DMS 273 (cell line): ENCODE measurements around the gene CHD5.

ENCODE experiments used
- DNase-seq: peaks from one replicate; lab custom pipeline; 2025; ENCODE audit not compliant: unreplicated experiment; lab: John Stamatoyannopoulos, UW

Gene CHD5

DNA sequence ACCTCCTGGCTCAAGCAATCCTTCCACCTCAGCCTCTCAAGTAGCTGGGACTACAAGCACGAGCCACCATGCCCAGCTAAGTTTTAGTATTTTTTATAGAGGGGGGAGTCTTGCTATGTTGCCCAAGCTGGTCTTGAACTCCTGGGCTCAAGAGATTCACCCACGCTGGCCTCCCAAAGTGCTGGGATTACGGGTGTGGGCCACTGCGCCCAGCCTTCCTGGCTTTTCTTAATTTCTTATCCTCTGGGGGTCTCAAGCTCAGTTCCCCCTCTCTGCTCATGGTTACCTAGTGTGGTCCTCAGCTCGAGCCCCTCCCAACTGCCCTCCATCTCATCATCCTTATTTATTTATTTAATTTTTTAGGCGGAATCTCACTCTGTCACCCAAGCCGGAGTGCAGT is 22.1 kb upstream of the CHD5 start:
- no peak for DNase-seq

DNA sequence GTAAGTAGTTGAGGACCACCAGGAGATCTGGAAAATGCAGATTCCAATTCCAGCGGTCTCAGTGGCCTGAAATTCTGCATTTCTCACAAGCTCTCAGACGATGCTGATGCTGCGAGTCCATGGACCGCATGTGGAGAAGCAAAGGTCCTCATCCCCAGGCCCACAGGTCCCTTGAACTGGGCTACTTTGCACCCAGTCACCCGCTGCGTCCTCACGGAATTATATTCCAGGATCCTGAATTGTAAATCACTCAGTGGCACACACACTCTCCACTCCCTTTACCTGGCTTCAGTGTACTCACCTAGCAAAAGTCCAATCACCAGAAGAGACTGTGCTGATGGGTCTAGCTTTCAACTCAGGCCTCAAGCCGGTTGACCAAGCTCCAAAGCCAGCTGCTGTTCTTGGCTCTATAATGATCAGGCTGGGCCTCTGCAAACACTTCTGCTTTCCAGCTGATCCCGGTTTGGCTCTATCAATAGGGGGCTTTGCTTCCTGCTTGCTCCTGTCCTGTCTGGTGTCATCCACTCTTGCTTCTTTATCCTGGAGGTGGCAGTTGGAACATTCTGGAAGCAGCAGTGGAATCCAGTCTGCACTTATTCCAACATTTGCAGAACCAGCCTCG is 20.2 kb upstream of the CHD5 start:
- peak; percentile 45 for DNase-seq

DNA sequence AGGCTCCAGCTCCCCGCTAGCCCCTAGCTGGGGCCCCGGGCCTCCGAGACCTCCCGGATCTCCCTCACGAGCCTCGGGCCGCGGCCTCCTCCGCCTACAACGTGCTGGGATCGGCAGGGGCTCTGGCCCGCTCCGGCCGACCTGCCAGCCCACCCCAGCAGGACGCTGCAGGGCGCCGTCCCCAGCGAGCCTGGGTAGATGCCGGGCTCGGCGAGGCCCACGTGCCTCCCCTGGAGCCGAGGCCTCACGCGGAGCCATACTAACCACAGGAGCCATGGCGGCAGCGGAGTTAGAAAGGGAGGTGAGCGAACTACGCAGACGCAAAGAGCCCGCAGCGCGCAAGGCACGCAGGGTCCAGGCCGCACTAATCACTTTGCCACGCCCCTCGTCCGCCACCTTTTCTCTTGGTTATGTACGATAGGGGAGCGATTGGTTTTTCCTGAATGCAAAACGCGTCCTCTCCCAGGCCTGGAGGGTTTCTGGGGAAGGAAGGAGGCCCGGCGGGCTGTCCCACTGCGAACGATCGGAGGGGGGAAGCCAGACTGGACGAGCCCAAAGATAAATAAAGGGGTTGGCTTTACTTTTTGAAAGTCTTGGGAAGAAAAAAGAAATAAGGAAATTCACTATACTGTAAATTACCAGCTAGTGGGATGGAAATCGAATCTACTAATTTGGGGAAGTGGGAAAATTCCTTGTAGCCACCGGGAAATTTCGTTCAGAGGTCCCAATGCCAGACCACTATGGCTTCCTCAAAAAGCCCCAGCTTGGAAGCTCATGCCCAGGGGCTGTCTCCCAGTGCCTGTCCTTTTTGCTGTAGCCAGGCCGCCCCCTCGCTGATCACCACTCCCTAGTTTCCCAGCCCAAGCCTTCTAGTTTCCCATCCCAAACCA is 19.4 kb upstream of the CHD5 start, which contains the start of gene RPL22:
RPL22 (minus strand) TSS at position 298 of the 890 bp plus-strand sequence; CDS start at position 276, 22 bp downstream.
- DNase-seq = peak; percentile 100

DNA sequence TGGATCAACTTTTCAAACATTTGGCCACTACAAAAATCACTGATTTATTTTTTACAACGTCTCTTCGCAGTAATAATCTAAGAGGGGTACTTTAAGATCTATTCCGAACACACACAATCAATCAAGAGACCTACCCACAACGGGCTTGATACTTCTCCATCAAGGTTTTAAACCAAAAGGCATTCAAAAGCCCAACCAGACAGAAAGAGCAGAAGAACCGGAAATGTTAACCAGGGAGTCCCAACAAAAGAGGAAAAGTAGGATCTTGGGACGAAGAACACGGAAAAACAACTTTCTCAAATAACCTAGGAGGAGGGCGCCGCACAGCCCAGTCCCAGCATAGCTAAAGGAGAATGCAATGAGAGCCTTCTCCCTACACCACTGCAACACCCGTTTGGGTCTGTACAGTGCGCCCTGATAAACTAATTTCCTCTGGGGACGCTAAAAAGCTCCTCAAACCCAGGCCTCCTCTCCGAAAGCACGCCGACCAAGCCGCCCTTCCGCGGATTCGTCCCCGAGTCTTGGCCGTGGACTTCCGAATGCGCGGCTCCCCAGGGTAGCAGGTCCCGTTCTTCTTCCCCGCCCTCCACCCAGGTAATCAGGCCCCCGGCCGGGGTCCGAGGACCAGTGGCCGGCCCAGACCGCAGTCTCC is 18.7 kb upstream of the CHD5 start:
- peak; percentile 51 for DNase-seq

DNA sequence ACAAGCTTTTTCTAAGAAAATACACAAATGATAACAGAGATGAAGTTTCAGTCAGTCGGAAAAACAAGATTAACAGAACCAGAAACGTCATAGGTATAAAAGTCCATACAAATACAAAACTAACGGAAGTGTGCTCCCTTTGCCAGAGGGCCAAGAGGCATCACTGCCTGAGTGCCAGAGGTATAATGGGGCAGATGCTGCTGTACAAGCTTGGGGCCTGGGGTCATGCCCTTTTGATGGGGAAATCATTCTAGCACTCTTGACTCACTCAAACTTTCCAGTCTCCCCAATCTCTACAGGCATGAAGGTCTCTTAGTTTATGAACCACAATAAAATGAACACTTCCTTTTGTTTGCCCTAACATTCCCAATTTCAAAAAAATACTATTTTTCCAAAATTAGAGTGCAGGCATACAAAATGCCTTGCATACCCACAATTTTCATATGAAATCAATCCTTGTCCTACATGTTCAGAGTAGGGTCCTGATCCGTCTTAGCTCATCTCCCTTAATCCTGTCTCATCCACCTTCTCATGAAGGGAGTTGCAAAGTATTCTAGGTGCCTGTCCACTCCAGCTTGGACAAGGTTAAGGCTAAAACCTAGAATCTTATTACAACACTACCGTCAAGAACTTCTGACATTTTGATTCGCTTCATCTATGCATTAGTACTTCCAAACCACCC is 17.8 kb upstream of the CHD5 start:
- no peak for DNase-seq

DNA sequence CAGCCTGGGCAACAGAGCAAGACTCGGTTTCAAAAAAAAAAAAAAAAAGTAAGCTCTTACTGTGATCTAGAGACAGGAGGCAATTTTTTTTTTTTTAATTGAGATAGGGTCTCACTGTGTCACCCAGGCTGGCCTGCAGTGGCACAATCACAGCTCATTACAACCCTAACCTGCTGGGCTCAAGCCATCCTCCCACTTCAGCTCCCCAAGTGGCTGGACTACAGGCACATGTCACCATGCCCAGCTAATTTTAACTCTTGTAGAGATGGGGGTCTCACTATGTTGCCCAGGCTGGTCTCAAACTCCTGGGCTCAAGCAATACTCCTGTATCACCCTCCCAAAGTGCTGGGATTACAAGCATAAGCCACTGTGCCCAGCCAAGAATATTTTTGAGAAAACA is 11.8 kb upstream of the CHD5 start:
- no peak for DNase-seq

DNA sequence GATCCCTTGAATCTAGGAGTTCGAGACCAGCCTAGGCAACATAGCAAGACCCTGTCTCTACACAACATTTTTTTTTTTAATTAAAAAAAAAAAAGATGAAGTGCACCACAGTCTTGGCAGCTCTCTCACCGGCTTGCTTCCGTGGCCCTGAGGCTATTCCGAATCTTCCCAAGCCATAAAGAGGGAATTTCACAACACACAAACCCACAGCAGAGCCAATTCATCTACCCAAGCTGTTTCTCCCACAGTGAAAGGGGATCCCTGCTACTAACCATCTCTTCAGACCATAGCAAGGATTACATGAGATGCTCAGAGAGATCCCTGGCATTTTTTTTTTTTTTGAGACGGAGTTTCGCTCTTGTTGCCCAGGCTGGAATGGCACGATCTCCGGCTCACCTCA is 8.3 kb upstream of the CHD5 start:
- no peak for DNase-seq

DNA sequence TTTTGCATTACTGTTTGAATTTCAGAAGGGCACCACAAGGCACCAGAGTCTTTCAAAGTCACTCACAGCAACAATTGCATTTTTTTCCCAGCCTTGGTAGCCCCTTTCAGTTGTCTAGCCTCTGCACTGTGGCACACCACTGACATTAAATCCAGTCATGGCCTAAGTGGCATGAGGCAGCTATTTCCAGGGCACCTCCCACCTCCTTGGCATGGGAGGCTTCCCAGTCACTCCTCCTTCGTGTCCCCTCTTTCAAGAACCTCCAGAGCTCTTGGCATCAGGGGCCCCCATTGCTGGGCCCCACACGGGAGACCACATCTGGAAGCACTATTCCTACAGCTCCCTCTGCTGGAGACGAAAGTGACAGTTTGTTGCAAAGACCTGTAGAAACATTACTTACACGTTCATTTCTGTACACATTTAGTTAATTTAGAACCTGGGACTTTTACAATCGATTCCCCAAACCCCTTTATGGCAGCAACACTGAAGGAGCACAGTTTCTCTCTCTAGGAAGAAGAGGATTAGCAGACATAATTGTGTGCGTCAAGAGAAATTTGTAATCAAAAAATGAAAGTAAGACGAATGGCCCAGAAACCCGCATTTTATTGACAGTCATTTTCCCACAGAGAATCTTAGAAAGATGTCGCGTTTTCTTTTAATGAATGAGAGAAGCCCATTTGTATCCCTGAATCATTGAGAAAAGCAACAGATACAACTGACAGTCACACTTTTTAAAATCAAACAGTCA is 5.7 kb upstream of the CHD5 start:
- peak; percentile 71 for DNase-seq

DNA sequence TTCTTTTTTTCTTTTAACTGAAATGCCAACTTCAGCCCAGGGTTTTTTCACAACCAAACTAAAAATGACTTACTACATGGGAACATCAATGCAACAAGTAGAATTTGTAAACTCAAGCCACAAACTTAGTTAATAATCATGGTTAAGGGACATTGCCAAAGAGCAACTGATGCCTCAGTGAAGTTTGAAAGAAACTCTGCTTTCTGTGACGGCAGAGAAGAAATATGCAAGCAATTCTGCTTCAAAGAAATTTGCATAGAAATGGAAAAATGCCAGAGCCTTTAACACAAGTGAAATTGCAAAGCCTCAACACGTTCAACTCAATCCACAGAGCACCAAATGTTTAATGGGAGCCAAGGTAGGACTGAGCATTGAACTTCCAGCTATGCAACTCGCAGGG is 5.0 kb upstream of the CHD5 start:
- no peak for DNase-seq

DNA sequence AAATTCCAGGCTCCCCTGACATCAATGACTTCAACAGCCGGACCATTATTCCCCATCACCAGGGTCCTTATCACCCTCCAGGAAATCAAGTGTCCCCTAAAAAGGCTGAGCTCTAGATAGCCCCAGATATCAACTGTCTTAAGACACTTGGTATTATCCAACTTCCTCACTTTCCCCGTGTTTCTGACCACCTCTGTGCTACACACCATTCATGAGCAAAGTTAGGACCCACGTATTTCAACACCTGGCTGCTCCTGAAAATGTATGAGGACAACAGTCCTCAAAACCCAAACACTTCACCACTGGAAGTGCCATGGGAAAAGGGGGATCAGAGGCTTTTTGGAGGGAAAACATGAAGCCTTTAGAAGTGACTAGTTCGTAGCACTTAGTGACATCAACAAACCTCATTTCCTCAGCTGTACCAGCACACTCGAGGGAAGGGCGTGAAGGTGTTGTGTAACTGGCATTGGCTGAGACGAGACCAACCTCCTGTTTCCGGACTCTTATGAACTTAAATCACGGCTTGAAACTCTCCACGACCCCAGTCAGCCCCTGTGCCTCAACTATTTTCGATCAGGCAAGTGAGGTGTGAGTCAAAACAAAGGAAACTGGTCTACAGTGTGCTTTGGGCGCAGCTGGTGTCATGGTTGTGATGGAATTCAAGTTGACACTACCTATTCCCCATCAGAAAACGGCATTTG is 4.1 kb upstream of the CHD5 start:
- peak; percentile 53 for DNase-seq

DNA sequence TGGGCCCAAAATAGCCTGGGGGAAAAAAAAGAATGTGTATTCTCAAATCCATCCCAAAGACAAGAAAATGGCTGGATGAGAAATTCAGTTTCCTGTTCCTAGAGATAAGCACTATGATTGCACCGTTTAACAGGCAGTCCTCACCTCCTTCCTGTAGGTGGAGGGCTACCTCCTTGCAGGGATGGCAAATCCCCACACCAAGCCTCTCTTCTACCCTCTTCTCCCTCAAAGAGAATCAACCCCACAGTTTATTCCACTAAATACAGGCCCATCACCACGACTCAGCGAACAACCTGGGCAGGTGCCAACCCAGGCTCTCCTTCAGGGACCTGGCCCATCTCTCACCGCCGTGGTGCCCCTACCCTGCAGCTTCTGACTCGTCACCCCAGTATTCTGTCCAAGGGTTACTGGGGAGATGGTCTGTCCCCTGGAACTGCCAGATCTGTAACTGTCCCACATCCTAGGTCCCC is 3.4 kb upstream of the CHD5 start:
- DNase-seq = peak; percentile 72

DNA sequence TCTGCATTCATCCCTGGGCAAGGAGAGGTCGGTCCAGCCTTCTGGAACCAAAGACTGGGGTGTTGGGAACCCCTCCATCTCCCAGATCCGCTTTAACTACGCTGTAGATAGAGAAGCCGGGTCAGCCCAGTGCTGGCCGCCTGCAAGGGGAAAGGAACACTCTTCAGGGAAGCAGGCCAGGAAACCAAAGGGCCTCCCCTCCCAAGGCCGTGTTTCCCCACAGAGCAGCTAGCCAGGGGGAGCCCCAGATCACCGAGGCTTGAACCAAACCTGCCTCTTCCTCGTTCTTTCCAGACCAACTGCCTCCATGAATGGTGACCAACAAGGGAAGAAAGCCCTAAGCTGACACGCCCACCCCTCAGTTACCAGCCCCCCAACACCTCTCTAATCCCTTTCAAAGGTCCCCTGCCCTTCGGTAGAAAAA is 1.2 kb upstream of the CHD5 start:
- DNase-seq = peak; percentile 67

DNA sequence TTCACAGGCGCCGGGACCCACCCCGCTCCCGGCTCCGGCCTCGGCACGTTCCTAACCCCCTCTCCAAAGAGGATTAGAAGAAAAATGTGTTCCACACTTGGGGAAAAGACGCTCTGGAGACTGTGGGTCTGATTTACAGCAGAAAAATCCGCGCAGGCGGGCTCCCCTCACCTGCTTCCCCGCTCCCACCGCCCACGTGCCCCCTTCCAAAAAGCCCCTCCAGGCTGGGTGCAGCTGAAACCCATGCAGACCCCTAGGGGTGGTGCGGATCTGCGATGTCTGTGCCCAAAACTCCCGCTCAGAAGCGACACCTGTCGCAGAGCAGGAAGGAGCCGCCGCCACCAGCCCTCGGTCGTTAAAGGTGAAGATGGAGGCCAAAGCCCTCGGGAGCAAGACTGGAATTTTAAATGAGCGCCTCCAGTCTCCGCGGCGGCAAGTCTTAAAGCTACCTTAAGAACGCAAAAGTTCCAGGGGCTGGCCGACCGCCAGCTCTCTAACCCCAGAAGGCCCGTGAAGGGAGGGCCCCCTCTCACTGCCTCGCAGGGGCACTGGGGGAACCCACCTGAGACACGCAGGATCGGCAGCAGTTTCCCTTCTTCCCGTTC is 688 bp upstream of the CHD5 start:
- peak; percentile 73 for DNase-seq

DNA sequence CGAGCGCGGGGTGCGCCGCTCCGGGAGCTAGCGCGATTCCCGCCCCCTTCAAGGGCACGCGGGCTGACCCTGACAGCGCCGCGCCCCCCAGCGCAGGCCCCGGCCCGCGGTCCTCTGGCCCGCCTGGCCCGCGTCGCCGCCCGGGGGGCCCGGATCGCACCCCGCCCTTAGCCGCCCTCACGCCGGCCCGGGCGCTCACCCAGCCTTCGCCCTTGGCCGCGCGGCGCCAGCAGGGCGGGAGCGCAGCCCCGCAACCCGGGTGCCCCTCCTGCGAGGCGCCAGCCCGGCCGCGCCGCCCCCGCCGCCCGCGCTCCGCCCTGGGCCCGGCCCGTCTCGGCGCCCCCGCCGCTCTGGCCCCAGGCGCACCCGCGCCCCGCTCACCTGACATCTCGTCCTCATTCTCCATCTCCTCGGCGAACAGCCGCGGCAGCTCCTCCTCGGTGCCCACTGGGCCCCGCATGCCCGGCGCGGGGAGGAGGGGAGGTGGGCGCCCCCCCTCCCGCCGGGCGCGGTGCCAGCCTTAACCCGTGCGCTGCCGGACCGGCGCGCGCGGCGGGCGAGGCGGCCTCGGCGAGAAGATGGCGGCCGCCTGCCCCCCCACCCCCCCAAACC is 451 bp downstream of the CHD5 start:
- DNase-seq = peak; percentile 59

DNA sequence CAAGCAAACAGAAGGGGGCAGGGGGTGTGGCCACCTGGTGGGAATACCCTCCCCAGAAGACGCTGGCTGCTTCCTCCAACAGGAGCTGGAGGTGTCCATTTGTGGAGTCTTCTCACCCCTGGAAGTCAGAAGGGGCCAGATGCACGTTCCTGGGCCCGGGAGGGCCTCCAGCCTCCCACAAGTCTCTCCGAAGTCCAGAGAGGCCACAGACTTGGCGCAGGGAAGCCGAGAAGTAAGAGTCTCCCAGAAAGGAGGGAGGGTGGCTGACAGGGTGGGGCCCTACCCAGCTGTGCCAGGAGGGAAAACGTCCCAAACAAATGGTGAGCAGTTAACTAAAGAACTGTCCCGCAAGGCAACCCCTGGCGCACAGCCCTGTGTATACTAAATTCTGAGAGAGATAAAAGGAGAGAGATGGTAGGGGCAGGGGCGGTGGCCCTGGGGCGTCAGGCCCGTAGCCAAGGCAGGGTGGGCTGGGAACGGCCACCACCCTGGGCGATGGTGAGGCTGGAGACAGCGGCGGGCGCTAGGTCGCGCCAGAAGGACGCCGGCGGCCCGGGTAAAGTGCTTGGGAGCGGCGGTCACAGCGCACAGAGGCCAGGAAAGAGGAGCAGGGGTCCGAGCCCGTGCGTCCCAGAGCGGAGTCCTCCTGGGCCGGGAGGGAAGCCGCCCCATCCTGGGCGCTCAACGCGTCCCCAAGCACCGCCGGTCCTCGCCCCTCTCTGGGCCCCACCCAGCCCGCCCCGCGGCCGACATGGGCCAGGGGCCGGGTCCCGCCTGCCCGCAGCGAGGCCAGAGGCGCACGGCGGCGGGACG is 1.2 kb downstream of the CHD5 start:
- DNase-seq = peak; percentile 65

DNA sequence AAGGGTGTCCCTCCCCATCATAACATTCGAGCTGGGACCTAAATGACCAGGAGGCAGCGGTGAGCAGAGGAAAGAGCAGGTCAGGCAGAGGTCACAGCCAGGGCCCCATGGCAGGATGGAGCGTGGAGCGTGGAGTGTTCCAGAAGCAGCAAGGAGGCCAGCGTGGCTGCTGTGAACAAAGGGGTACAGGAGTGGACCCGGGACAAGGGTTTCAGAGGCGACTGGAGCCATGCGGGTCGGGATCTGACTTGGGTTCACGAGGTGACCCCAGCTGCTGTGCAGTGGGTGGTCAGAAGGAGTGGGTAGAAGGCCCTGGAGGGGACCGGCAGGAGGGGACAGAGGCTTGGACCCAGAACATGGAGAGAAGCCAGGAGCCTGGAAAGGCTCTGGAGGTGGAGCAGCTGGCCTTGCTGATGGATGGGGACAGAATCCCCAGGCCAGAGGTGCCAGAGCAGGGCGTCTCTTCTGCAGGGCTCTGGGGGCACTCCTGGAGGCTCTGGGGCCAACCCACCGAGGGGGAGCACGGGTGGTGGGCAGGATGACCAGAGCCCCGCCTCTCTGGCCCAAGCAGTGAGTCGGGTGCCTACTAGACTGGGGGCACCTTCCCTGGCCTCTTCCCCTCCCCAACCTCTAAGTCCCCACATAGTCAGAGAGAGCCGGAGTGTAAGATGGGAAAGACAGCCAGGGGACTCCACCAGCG is 2.3 kb downstream of the CHD5 start:
- no peak for DNase-seq

DNA sequence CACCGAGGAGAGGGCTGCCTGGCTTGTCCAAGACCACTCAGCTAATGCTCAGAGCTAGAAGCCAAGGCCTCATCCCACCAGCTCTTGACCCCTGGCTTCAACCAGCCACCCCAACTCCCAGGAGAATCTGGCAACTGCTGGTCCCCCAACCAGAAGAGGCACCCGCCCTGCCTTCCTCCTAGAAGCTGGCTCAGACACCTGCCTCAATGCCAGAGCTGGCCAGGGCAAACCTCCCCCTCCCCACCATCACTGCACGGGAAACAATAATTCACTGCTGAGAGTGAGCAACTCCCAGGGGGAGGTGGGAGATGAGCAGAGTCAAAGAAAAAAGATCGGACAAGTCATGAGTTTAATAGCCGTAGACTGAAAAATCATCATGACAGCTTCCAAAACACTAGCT is 3.3 kb downstream of the CHD5 start:
- no peak for DNase-seq

DNA sequence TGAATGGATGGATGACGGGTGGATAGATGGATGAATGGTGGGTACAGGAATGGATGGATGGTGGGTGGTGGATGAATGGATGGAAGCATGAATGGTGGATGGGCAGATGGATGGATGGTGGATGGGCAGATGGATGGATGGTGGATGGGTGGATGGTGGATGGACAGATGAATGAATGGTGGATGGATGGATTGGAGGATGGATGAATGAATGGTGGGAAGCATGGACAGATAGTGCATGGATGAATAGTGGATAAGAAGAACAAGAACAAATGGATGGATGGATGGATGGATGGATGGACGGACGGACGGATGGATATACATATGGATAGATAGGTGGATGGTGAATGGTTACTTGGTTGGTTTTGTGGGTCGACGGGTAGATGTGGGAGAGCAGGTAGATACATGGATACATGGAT is 4.7 kb downstream of the CHD5 start:
- DNase-seq = no peak
